Measurements from ENCODE around the gene AHRR.

Gene AHRR

GRCh38 chr5:417301-418161 lies 96.0 kb downstream of the AHRR start:
- no peak for DNase-seq

GRCh38 chr5:418162-419121 lies 96.9 kb downstream of the AHRR start:
- DNase-seq = no peak

- DNase-seq = no peak
Measured at GRCh38 chr5:419970-420369, 98.5 kb downstream of the AHRR start.

- no peak for DNase-seq
Measured at GRCh38 chr5:420632-421286, 99.2 kb downstream of the AHRR start.

- no peak for DNase-seq
Measured at GRCh38 chr5:421287-421880, 99.9 kb downstream of the AHRR start.

GRCh38 chr5:421901-422300 lies 100.4 kb downstream of the AHRR start:
- DNase-seq = no peak

GRCh38 chr5:422323-423232 lies 101.1 kb downstream of the AHRR start:
- DNase-seq = no peak

GRCh38 chr5:423233-423565 lies 101.7 kb downstream of the AHRR start:
- DNase-seq = no peak

- DNase-seq = no peak
Measured at GRCh38 chr5:423626-424261, 102.2 kb downstream of the AHRR start.

- DNase-seq = no peak
Measured at GRCh38 chr5:424301-425110, 103.0 kb downstream of the AHRR start.

- no peak for DNase-seq
Measured at GRCh38 chr5:425714-426113, 104.2 kb downstream of the AHRR start.

- DNase-seq = no peak
Measured at GRCh38 chr5:426392-426976, 105.0 kb downstream of the AHRR start.

- DNase-seq = no peak
Measured at GRCh38 chr5:427415-428087, 106.0 kb downstream of the AHRR start.

GRCh38 chr5:428219-428618 lies 106.7 kb downstream of the AHRR start:
- no peak for DNase-seq

- no peak for DNase-seq
Measured at GRCh38 chr5:428754-429452, 107.4 kb downstream of the AHRR start.

- DNase-seq = no peak
Measured at GRCh38 chr5:429453-430188, 108.1 kb downstream of the AHRR start.

GRCh38 chr5:430214-430925 lies 108.9 kb downstream of the AHRR start:
- no peak for DNase-seq

Measured in CD4-positive, alpha-beta T cell treated with Interleukin-4 for 4 hours (primary cell).